HG03139 (cell line): Measurements from ENCODE around the gene CACNA1G.

Experiments
- ATAC-seq: cut with Tn5 transposase; IDR thresholded peaks from one replicate; pipeline ENCODE4 v1.9.1; 2021; ENCODE audit not compliant: unreplicated experiment

Gene CACNA1G

GRCh38 chr17:50533185-50533584 lies 27.3 kb upstream of the CACNA1G start:
- ATAC-seq = no peak

DNA sequence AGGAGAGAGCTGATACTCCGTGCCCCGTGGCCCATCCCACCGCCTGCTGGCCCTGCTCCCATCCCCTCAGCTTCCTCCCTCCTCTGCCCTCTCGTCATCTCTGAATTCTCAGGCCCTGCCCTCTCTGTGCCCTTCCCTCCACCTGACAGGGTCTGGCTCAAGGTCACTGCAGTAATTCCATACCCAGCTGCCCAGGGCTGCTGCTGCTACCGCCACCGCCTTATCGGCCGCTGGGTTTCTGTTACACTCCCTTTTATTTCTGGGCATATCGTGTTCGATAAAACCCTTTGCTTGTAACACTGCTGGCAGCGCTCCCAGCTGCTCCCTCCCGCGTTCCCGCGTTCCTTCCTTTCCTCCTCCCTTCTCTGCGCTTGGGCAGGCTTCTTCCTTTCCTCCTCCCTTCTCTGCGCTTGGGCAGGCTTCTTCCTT lies 26.8 kb upstream of the CACNA1G start:
- ATAC-seq = no peak

DNA sequence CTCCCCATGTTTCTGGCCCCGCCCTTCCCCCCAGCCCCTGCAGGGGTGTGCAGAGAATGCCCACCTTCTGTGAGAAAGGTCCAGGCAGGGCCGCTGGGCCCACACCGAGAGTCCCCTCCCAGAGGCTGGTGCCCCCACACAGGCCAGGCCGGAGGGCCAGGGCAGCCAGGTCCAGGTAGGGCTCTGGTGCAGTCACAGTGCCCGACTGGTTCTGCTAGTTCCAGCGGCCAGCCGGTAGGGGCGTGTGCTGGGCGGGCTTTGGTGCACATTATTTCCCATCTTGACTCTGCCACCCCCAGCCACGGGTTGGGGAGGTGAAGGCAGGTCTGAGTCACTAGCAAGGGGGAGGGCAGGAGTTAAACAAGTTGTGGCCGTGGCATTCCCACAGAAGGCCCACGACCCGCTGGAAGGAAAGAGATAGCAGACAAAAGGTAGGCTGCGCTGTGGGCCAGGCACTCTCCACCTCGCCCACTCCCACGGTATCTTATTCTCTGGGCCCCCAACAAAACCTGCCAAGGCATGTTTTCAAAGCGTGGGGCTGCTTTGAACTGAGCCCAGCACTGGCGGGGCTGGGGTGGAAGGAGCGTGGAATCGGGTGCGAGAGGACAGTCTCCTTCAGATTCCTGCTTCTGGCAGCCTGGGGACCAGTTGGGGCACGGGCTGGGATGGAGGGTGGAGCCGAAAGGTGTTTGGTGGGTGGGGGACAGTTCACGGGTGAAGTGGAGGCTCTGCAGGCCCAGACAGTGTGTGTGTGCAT lies 26.1 kb upstream of the CACNA1G start:
- no peak for ATAC-seq

- no peak for ATAC-seq
Observed at GRCh38 chr17:50534979-50535326, 25.6 kb upstream of the CACNA1G start.

DNA sequence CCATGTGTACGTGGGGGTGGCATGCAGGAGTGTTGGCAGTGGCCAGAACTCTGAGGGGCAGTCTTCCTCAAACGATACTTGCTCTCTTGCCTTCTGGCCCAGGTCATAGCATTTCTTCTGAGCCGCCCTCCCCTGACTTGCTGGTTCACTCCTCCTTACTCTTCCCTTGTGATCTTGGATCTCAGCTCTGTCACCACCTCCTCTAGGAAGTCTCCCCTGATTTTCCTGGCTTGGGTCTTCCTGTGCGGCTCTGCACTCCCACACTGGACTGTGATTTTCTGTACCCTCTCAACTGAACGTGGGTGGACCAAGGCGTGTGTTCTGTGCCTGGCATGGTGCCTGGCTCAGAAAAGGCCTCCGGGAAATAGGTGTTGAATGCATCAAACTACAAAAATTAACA lies 25.1 kb upstream of the CACNA1G start:
- ATAC-seq = no peak

DNA sequence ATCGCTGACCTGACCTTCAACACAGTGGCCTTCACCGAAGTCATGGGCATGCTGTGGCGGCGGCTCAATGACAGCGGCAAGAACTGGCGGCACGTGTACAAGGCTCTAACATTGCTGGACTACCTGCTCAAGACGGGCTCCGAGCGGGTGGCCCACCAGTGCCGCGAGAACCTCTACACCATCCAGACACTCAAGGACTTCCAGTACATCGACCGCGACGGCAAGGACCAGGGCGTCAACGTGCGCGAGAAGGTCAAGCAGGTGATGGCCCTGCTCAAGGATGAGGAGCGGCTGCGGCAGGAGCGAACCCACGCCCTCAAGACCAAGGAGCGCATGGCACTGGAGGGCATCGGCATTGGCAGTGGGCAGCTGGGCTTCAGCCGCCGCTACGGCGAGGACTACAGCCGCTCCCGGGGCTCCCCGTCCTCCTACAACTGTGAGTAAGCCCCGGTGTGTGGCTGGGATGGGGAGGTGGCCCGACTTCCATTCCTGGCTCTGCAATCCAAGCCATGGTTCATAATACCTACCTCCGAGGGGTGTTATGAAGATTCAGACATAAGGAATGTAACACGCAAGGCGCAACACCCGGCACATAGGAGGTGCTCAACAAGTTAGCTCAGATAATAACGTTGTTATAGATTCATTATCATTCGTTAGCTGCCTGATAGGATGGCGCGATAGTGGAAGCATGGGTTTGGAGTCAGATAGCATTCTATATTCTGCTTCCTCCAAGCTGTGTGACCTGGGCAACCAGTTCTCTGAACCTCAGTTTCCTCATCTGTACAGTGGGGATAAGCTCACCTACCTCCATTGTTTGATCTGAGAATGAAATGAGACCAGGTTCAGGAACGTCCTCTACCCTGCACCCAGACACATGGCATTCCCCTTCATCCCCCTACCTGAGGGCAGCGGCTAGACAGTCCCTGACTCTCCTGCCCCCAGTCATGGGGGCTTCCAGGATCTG lies 23.6 kb upstream of the CACNA1G start:
- no peak for ATAC-seq

- no peak for ATAC-seq
Observed at GRCh38 chr17:50537721-50538548, 22.6 kb upstream of the CACNA1G start.

- no peak for ATAC-seq
Observed at GRCh38 chr17:50538549-50539410, 21.7 kb upstream of the CACNA1G start.

DNA sequence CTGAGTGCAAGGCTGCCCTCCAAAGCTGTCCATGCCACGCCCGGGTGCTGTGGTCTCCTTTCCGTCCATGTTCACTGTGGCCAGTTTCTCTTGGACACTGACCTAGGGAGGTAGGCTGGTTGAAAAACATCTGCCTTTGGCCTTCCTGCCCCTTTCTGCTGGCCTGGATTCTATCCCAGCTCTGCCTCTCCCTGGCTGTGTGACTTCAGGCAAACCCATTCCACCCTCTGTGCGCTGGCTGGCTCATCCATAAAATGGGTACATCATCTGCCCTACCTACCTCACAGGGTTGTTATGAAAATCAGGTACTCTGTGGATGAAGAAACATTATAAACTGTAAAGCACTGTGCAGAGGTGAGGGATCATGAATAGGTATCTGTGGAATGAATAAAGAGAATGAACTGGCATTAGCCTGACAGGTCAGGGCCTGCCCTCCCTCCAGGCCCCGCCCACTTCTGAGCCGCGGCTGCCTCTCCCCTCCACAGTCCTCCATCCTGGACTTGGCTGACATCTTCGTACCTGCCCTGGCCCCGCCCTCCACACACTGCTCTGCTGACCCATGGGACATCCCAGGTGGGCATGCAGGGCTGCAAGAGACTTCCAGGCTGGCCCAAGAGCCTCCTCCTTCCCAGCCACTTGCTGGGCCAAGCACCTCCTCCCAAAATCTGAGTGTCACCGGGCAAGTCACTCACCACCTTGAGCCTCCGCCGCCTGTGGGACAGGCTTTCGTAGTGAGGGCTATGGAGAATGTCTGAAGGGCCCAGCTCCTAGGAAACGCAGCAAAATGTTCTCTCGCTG lies 20.6 kb upstream of the CACNA1G start:
- ATAC-seq = no peak

GRCh38 chr17:50540560-50541401 lies 19.7 kb upstream of the CACNA1G start:
- no peak for ATAC-seq

- no peak for ATAC-seq
Observed at GRCh38 chr17:50541402-50541715, 19.2 kb upstream of the CACNA1G start.

DNA sequence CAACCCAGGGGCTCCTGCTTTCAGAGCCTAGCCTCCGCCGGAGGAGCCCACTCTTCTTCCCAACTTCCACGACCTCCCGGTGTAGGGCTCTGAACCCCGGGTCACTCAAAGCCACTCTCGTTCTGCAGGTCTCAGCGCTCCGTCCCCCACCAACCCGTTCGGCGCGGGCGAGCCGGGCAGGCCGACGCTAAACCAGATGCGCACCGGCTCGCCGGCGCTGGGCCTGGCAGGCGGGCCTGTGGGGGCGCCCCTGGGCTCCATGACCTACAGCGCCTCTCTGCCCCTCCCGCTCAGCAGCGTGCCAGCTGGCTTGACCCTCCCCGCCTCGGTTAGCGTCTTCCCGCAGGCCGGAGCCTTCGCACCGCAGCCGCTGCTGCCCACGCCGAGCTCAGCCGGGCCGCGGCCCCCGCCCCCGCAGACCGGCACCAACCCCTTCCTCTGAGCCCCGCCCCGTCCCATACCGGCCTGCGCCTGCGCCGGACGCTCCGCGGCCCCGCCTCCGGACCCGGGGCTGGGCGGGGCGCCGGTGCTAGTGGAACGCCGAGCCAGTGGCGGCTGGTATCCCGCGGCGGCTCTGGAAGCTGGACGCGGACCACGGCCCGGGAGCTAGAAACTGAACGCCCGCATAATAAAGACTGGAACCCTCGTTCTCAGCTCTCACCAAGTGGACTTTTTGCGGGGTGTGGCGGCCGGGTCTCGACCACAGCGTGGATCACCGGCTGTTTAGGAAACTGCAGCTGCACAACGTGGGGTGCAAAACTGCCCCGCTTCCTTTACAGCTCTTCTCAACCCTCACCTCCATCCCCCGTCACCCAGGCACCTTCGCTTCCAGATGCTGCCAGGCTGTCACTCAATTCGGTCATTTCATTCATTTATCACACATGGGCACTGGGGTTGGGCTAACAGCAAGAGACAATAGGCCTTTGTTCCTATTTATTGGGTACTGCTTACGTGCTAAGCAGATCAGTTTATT lies 18.5 kb upstream of the CACNA1G start:
- ATAC-seq = peak; percentile 60

GRCh38 chr17:50542795-50543774 lies 17.4 kb upstream of the CACNA1G start:
- no peak for ATAC-seq

DNA sequence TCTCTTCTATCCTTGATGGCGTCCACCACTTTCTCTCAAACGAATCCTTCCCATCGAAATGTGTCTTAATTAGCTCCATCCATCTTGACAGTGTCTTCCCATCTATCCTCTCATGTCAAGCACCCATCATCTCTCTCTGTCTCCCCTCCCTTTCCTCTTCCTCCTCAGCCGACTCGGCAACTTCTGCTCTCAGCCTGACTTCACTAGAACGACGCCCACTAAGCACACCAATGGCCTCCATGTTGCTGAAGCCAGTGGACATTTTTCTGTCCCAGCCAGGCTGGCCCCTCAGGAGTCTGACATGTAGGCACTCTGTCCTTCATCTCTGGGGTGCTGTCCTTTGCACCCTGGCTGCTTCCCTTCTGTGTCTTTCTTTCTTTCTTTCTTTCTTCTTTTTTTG lies 16.0 kb upstream of the CACNA1G start:
- ATAC-seq = no peak

GRCh38 chr17:50545311-50545710 lies 15.2 kb upstream of the CACNA1G start:
- no peak for ATAC-seq

GRCh38 chr17:50546701-50547034 lies 13.8 kb upstream of the CACNA1G start:
- ATAC-seq = no peak
